HUES6 (cell line): Measurements from ENCODE around the gene LAMC3.

Source experiments
- H3K27ac ChIP-seq: 2 replicates; pipeline ENCODE4 v1.7.0; 2013; ENCODE audit warnings: low read depth, mild to moderate bottlenecking, low read length, inconsistent platforms
- H3K27me3 ChIP-seq: 2 replicates; pipeline ENCODE4 v1.6.1; 2013; ENCODE audit warnings: low read length; ENCODE audit not compliant: control insufficient read depth, insufficient read depth
- H3K36me3 ChIP-seq: 2 replicates; pipeline ENCODE4 v1.6.1; 2013; ENCODE audit warnings: low read length; ENCODE audit not compliant: control insufficient read depth, insufficient read depth
- H3K4me1 ChIP-seq: 2 replicates; pipeline ENCODE4 v1.6.1; 2013; ENCODE audit warnings: low read length; ENCODE audit not compliant: control insufficient read depth, insufficient read depth
- H3K4me3 ChIP-seq: 2 replicates; pipeline ENCODE4 v1.5.1; 2013; ENCODE audit warnings: low read depth, low read length
- H3K9ac ChIP-seq: one replicate; pipeline ENCODE4 v1.6.1; 2013; ENCODE audit warnings: mild to moderate bottlenecking, low read length
- H3K9me3 ChIP-seq: 2 replicates; pipeline ENCODE4 v1.6.1; 2013; ENCODE audit warnings: low read depth, low read length; ENCODE audit not compliant: control insufficient read depth, insufficient read depth

Gene LAMC3

DNA sequence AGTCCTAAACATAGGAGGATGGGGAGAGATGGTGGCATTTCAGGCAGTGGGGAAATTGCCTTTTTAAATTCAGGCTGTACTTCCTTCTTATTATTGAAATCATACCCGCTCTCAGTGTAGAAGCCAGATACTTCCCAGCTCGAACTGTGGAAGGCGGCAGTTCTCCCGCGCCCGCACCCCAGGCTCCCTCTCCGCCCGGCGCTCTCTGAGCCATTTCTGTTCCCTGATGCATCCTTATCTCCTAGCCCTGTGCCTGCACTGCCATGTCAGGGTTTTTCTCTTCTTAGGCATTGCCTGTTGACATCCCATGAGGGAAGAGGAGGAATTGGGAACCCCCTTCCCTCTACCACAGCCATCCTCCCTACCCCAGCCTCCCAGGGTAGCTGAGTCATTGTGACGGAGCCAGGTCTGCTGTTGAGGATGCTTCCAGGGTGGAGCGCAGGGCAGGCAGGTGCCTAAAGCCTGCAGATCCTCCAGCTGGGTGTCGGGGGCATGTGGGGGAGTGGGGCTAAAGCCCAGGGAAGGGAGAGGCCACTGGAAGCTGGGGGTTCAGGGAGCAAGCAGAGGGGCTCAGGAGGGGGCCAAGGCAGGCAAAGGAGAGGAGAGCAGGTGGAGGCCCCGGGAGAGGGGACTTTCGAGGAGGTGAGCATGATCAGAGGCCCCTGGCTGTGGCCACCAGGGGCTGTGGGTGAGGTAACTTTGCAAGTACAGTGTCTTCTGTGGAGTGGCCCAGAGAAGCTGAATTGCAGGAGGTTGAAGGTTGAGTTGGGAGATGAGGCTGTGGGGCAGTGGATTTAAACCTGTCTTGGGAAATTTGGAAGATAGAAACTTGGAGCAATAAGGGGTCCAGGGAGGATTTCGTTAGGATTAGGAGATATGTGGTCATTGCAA, 16.2 kb downstream of the LAMC3 start:
- Histone ChIP-seq H3K27ac (no peak overlapping the region), H3K4me1 (no peaks in the 10 kb centered on the region; the same call in 1 of the 2 replicates), H3K4me3 (no peak overlapping the region), H3K9me3 (peaks cover under 1% of the 10 kb centered on the region; the same call in 1 of the 2 replicates), H3K27me3 (no peaks in the 10 kb centered on the region), H3K36me3 (0 out of 2 replicates have a peak, but pooled peaks cover 2% of the 10 kb centered on the region), H3K9ac (no peak overlapping the region)

DNA sequence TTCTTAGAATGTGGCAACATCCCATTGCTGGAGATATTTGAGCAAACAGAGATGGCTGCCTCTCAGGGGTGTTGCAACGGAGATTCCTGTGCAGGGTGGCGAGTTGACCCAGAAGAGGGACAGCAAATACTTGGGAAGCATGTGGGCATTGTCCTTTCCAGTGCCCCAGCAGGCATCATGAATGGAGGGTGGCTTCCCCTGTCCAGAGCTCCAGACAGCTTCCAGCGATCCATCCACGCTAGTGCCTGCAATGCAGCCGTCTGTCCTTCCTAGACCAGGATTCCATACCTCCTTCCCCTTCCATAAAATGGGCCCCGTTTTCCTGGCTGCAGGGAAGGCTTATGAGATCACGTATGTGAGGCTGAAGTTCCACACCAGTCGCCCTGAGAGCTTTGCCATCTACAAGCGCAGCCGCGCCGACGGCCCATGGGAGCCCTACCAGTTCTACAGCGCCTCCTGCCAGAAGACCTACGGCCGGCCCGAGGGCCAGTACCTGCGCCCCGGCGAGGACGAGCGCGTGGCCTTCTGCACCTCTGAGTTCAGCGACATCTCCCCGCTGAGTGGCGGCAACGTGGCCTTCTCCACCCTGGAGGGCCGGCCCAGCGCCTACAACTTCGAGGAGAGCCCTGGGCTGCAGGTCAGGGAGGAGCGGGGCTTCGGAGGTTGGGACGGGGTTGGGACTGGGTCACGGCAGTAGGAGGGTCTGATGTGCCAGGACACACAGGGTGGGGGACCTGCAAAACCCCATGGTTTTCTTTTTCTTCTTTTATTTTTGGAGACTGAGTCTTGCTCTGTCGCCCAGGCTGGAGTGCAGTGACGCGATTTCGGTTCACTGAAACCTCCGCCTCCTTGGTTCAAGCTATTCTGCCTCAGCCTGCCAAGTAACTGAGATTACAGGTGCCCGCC, 17.2 kb downstream of the LAMC3 start:
- Histone ChIP-seq H3K27ac (no peak overlapping the region), H3K9me3 (no peaks in the 10 kb centered on the region), H3K4me3 (no peak overlapping the region), H3K36me3 (0 out of 2 replicates have a peak, but pooled peaks cover 2% of the 10 kb centered on the region), H3K27me3 (no peaks in the 10 kb centered on the region), H3K9ac (no peak overlapping the region), H3K4me1 (no peaks in the 10 kb centered on the region; the same call in 1 of the 2 replicates)

DNA sequence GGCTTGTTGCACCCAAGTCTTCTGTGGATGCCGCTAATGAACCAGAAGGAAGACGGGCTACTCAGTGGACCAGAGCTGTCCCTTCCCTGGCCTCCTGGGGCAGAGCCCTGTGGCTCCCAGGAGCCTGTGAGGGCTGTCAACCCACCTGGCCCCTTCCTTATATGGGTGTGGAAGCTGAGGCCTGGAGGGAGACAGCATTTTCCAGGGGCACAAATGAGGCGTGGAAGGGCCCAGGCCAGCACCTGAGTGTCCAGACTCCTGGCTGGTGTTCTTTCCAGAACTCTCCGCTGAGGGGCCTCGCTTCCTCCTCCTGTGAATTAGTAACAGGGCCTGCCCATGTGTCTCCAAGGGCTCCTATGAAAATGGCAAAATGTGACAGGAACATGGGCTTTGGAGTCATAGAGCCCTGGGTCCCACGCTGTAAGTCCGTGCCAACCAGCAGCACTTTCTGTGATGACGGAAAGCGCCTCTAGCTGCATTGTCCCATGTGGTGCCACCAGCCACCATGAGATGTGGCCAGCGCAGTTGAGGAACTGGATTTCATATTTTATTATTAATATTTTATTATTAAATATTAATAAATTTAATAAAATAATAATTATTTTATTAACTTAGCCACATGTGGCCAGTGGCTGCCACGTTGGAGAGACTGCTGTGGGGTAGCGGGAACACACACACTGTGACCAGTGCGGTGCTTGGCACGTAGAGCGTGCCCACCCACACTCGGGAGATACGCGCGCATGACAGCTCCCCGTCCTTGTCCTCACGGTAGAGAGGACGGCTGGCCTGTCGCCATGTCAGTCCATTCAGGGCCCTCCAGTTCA, 18.3 kb downstream of the LAMC3 start:
- Histone ChIP-seq H3K4me1 (no peaks in the 10 kb centered on the region; the same call in 1 of the 2 replicates), H3K27me3 (no peaks in the 10 kb centered on the region), H3K9me3 (no peaks in the 10 kb centered on the region), H3K4me3 (no peak overlapping the region), H3K27ac (no peak overlapping the region), H3K36me3 (0 out of 2 replicates have a peak, but pooled peaks cover 2% of the 10 kb centered on the region), H3K9ac (no peak overlapping the region)

DNA sequence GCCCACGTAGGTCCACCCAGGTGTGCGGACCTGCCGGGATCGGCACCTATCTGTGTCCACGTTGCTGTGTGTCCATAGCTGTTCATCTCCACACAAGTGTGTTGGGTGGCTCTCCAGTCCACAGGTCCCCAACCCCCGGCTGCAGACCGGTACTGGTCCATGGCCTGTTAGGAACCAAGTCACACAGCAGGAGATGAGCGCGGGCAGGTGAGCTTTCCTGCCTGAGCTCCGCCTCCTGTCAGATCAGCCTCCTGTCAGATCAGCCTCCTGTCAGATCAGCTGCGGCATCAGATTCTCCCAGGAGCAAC, 18.9 kb downstream of the LAMC3 start:
- H3K36me3 ChIP-seq = 0 out of 2 replicates have a peak, but pooled peaks cover 2% of the 10 kb centered on the region
- no peaks in the 10 kb centered on the region for H3K9me3 ChIP-seq
- H3K4me1 ChIP-seq = no peaks in the 10 kb centered on the region; the same call in 1 of the 2 replicates
- H3K27ac ChIP-seq = no peak overlapping the region
- H3K27me3 ChIP-seq = no peaks in the 10 kb centered on the region
- no peak overlapping the region for H3K9ac ChIP-seq
- H3K4me3 ChIP-seq = no peak overlapping the region

DNA sequence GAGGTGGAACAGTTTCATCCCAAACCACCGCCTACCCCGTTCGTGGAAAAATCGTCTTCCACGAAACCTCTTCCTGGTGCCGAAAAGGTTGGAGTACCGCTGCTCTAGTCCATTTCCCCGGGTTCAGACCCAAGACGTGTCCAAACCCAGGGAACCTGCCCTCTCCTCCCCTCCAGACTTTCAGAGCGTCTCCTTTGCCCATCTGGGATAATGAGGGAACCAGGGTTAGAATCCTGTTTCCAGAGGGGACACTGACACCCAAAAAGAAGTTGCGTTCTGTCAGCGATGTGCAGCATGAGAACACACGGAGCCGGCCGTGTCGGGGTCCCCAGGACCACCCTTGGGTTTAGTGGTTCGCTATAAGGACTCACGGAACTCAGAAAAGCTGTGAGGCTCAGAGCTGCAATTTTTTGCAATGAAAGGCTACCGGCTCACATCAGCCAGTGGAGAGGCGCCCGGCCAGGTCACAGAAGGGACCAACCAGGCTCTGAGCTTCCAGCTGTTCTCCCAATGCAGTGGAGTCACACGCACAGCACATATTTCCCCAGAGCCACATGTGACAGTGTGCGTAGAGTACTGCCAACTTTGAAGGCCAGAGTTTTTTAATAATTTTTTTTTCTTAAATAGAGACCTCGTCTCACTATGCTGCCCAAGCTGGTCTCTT, 19.4 kb downstream of the LAMC3 start:
- no peaks in the 10 kb centered on the region for H3K9me3 ChIP-seq
- H3K27me3 ChIP-seq = no peaks in the 10 kb centered on the region
- H3K27ac ChIP-seq = no peak overlapping the region

DNA sequence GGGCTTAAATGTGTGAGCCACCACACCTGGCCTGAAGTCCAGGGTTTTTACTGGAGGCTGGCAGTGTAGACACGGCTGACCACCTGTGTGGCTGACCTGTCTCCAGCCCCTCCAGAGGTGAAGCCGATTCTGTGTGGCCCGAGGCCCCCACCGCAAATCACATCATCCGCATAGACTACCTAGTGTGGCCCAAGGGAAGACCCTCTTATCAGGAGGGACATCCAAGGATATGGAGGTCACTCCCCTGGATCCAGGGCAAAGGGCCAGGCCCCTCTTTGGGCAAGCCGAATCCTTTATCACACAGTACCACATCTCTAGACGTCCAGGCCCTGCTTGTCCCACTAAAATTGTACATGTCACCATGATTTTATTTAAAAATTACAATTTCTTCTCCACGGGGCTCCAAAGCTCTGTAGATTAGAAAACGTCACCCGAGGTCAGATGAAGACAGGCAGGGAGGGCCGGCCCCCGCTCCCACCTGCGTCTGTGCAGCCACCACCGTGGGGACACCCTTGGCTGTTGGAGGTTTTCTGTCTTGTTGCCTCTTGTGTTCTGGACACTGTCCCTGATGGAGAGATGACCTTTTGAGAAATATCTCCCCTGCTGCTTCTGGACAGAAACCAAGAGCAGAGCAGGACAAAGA, 20.1 kb downstream of the LAMC3 start:
- Histone ChIP-seq H3K27ac (no peak overlapping the region), H3K36me3 (0 out of 2 replicates have a peak, but pooled peaks cover 2% of the 10 kb centered on the region), H3K27me3 (no peaks in the 10 kb centered on the region), H3K9me3 (no peaks in the 10 kb centered on the region), H3K4me3 (no peak overlapping the region), H3K4me1 (no peaks in the 10 kb centered on the region; the same call in 1 of the 2 replicates), H3K9ac (no peak overlapping the region)

More for the DNA sequence above, 19.4 kb downstream of the LAMC3 start:
- H3K4me3 ChIP-seq = no peak overlapping the region
- H3K4me1 ChIP-seq = no peaks in the 10 kb centered on the region; the same call in 1 of the 2 replicates
- no peak overlapping the region for H3K9ac ChIP-seq
- H3K36me3 ChIP-seq = 0 out of 2 replicates have a peak, but pooled peaks cover 2% of the 10 kb centered on the region

DNA sequence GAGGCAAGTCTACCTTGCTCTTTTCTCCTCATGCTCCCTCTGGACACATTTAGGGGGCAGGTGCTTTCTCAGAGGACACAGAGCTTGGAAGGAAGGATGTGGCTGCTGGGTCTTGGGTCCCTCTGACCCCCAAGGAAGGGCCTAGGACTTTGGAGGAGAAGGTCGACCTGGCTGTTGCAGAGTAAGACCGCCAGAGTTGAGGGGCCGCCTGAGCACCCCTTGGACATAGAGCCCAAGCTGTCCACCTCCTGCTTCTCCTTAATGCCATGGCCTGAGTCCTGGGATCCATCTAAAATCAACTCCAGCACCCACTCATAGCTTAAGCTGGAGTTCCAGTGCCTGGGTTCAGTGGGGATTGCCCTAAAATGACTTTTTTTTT, 20.6 kb downstream of the LAMC3 start:
- no peak overlapping the region for H3K27ac ChIP-seq
- H3K27me3 ChIP-seq = no peaks in the 10 kb centered on the region

DNA sequence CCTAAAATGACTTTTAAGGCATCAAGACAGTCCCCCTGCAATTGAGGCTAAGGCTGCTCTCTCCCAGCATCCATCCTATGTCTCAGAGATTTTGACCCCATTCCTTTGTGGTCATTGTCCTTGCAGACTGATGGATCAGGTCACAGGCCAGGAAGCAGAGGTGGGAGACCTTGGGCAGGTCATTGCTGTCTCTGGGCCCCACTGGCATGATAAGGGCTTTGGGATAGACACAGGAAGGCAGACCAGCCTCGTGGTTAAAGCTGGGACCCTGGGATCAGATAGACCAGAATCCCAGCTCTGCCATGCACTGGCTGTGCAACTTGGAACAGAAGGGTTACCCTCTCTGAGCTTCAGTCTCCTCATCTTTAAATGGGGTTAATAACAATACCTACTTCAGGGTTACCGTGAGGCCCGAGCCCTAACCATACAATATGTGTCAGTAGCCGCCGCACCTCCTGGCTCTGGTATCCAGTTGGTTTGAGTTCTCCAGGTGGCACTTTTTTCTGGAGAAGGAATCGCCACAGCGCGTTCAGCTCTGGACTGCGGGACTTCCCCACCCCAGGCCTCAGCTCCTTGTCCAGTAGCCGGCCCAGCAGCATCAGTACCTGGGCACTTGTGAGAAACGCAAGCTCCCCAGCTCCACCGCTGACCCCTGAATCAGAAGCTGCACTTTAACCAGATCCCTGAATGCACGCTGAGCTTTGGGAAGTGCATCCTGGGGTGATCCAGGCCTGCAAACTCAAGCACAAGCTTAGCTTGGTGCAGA, 21.4 kb downstream of the LAMC3 start:
- no peaks in the 10 kb centered on the region for H3K4me1 ChIP-seq
- H3K9ac ChIP-seq = no peak overlapping the region
- H3K27me3 ChIP-seq = no peaks in the 10 kb centered on the region
- H3K27ac ChIP-seq = no peak overlapping the region
- peaks cover 6% of the 10 kb centered on the region; the same call in 1 of the 2 replicates for H3K36me3 ChIP-seq
- H3K9me3 ChIP-seq = no peaks in the 10 kb centered on the region
- no peak overlapping the region for H3K4me3 ChIP-seq

More for the DNA sequence above, 20.6 kb downstream of the LAMC3 start:
- H3K36me3 ChIP-seq = peaks cover 6% of the 10 kb centered on the region; the same call in 1 of the 2 replicates
- H3K4me3 ChIP-seq = no peak overlapping the region
- no peak overlapping the region for H3K9ac ChIP-seq
- no peaks in the 10 kb centered on the region for H3K9me3 ChIP-seq
- no peaks in the 10 kb centered on the region; the same call in 1 of the 2 replicates for H3K4me1 ChIP-seq

DNA sequence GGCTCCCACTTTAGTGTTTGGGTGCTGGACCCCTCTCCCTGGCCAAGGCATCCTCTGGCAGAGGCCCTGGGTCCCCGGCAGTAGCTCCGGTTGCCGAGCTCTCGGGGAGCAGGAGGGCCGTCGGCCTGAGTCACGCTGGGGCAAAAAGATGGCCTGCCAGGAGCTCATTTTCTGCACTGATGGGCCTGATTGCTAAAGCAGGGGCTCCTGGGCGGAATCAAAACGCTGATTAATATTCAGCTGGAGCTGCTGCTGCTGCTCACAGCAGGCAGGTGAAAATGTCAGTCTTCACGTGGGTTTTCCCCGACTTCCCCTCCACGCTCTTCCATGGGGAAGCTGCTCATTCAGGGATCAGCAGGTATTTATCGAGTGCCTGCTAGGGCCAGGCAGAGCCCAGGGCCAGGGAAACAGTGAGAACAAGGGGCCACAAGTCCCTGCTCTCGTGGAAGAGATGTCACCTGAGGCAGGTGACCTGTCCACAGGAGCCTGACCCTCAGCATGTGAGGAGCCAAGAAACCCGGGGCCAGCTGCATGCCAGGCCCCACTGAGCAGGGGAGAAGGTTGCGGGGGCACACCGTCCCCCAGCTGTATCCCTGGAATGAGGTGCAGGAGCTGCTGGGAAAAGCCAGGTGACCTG, 22.1 kb downstream of the LAMC3 start:
- Histone ChIP-seq H3K36me3 (peaks cover 6% of the 10 kb centered on the region; the same call in 1 of the 2 replicates), H3K9me3 (no peaks in the 10 kb centered on the region), H3K9ac (no peak overlapping the region), H3K4me3 (no peak overlapping the region), H3K4me1 (no peaks in the 10 kb centered on the region), H3K27ac (no peak overlapping the region), H3K27me3 (no peaks in the 10 kb centered on the region)
